Keratinocyte (primary cell): Measurements from ENCODE around the gene KSR1.

Source experiments
- EZH2 ChIP-seq: IDR thresholded peaks from one replicate; pipeline ENCODE4 v1.6.1; 2012; ENCODE audit warnings: inconsistent platforms, mild to moderate bottlenecking, low read length, moderate library complexity
- TF ChIP-seq, protein P1 (sequence below), 3 experiments: IDR thresholded peaks in 1 of 3; conservative IDR thresholded peaks in 1 of 3; optimal IDR thresholded peaks in 1 of 3; 2 replicates in 2 of 3; 3 replicates in 1 of 3; pipeline versions ENCODE3 to v1.5.1; 2011; ENCODE audit warnings: low read length in 3 of 3, mild to moderate bottlenecking in 3 of 3, moderate library complexity in 2 of 3, control low read depth in 1 of 3, inconsistent platforms in 1 of 3; ENCODE audit not compliant: insufficient read depth in 2 of 3; ENCODE audit errors: extremely low read depth in 1 of 3

DNA sequence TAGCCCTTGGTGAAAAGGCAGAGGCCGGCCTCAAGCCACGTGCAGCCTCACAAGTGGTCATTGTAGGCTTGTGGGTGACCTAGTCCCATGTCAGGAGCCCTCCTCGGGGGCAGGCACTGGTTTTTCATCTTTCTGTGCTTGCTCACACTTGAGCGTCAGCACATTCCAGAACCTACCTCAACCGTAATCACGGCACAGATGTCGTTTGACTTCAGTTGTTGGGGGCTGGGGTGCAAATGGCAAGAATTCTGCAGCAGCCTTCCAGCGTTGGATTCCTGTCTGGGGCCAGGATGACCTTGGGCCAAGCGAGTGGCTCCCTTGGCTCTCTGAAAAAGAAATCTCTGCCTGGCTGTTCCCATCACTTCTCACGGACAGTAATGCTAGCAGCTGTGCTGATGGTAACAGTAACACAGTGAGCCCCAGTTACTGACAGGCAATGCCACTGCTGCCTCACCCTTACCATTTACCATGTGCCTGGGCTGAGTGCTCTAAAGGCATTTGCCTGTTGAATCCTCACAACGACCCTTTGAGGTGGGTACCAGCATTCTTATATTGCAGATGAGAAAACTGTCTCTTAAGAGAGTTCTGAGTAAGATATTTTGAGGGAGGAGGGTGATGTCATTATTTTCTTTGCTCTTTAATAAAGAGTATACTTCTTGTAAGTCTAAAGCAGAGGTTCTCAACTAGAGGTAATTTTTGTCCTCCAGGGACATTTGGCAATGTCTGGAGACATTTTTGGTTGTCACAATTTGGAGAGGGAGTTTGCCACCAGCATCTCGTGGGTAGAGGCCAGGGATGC is 46.5 kb downstream of the KSR1 start:
- TF ChIP-seq, protein P1, sequence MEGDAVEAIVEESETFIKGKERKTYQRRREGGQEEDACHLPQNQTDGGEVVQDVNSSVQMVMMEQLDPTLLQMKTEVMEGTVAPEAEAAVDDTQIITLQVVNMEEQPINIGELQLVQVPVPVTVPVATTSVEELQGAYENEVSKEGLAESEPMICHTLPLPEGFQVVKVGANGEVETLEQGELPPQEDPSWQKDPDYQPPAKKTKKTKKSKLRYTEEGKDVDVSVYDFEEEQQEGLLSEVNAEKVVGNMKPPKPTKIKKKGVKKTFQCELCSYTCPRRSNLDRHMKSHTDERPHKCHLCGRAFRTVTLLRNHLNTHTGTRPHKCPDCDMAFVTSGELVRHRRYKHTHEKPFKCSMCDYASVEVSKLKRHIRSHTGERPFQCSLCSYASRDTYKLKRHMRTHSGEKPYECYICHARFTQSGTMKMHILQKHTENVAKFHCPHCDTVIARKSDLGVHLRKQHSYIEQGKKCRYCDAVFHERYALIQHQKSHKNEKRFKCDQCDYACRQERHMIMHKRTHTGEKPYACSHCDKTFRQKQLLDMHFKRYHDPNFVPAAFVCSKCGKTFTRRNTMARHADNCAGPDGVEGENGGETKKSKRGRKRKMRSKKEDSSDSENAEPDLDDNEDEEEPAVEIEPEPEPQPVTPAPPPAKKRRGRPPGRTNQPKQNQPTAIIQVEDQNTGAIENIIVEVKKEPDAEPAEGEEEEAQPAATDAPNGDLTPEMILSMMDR (optimal IDR thresholded peaks at IDR 0.05 in 1 of 3, IDR thresholded peaks at IDR 0.05 in 1 of 3, conservative IDR thresholded peaks at IDR 0.05 in 1 of 3; ENCODE audit: extremely low read depth in 1 of 3, insufficient read depth in 2 of 3, low read length in 3 of 3): no peak
- TF ChIP-seq EZH2: no peak
